Activated CD4-positive, alpha-beta T cell treated with anti-CD3 and anti-CD28 coated beads, Interleukin-2, amount 10 ng/mL, durations not matched to agents 7 days and 5 days (primary cell): ENCODE results near the gene STK10. TPM values are rescaled to one million over a fixed set of nuclear protein-coding genes. Genes with fewer than 3 reads are reported as not detected.

Experiments used
- CTCF ChIA-PET: fragments of 350-600 bp; sonication (Branson Sonifier 250); formaldehyde crosslinking; loops from one replicate; lab custom pipeline; 2021; ENCODE audit warnings: antibody characterized with exemption; lab: Charles Lee
- POLR2A ChIA-PET: fragments of 350-600 bp; sonication (Branson Sonifier 250); formaldehyde crosslinking; loops from one replicate; lab custom pipeline; 2021; ENCODE audit warnings: antibody characterized with exemption; lab: Charles Lee
- DNase-seq: peaks from one replicate; pipeline ENCODE4 v3.0.0-alpha.2; 2020
- H3K27ac Mint-ChIP-seq: one replicate; pipeline ENCODE4 v1.8.0; 2021; ENCODE audit warnings: mild to moderate bottlenecking, moderate library complexity, mixed read lengths
- H3K27me3 Mint-ChIP-seq: one replicate; pipeline ENCODE4 v1.8.0; 2021; ENCODE audit warnings: mixed read lengths
- H3K36me3 Mint-ChIP-seq: one replicate; pipeline ENCODE4 v1.8.0; 2021; ENCODE audit warnings: low read depth, mixed read lengths
- H3K4me1 Mint-ChIP-seq: one replicate; pipeline ENCODE4 v1.8.0; 2021; ENCODE audit warnings: mixed read lengths
- H3K4me3 Mint-ChIP-seq: one replicate; pipeline ENCODE4 v1.8.0; 2021; ENCODE audit warnings: mild to moderate bottlenecking, moderate library complexity, mixed read lengths
- H3K9me3 Mint-ChIP-seq: one replicate; pipeline ENCODE4 v1.8.0; 2021; ENCODE audit warnings: mixed read lengths
- total RNA-seq, 2 experiments: library from RNA; stranded (reverse); gene quantifications; one replicate each; pipeline ENCODE4 v1.2.3, GENCODE V29; 2021

STK10 gene
- total RNA-seq, 2 experiments from 2014 or later, result 299 to 312 TPM

- peak overlapping the region; percentile 96 for H3K27ac Mint-ChIP-seq
- no peak for DNase-seq
- H3K4me3 Mint-ChIP-seq, result peak overlapping the region; percentile 99
- H3K36me3 Mint-ChIP-seq, result peaks cover 54% of the 10 kb centered on the region
- no peaks in the 10 kb centered on the region for H3K27me3 Mint-ChIP-seq
- POLR2A ChIA-PET, result interaction anchor here (0.6 to 6.1 kb wide), 6 partner anchors 8 to 99 kb away, joined by 3 to 44 read pairs (median 6); no protein-coding TSS in a partner anchor
- H3K4me1 Mint-ChIP-seq, result peaks cover 45% of the 10 kb centered on the region
- CTCF ChIA-PET, result interaction anchor here (0.9 to 7.7 kb wide), 14 partner anchors 11 to 226 kb away, joined by 3 to 103 read pairs (median 6); no protein-coding TSS in a partner anchor
- H3K9me3 Mint-ChIP-seq, result no peaks in the 10 kb centered on the region
These were observed 1.8 kb downstream of the STK10 start for GRCh38 chr5:172186114-172186695.

- Mint-ChIP-seq H3K27ac (peak overlapping the region; percentile 96), H3K9me3 (no peaks in the 10 kb centered on the region), H3K36me3 (peaks cover 62% of the 10 kb centered on the region), H3K4me1 (peaks cover 53% of the 10 kb centered on the region), H3K4me3 (peak overlapping the region; percentile 99), H3K27me3 (no peaks in the 10 kb centered on the region)
- DNase-seq, result peak; percentile 27
- CTCF ChIA-PET, result interaction anchor here (0.6 to 7.7 kb wide), 8 partner anchors 10 to 256 kb away, joined by 3 to 103 read pairs (median 5); no protein-coding TSS in a partner anchor
- POLR2A ChIA-PET, result interaction anchor here (1.8 to 6.1 kb wide), 2 partner anchors 11 to 74 kb away, joined by 5 to 44 read pairs; no protein-coding TSS in a partner anchor
These were observed 2.9 kb downstream of the STK10 start for GRCh38 chr5:172185096-172185461.

- CTCF ChIA-PET, result interaction anchor here (0.6 to 7.7 kb wide), 5 partner anchors 9 to 802 kb away, joined by 3 to 103 read pairs (median 4); no protein-coding TSS in a partner anchor
- peak overlapping the region; percentile 99 for H3K4me3 Mint-ChIP-seq
- no peaks in the 10 kb centered on the region for H3K27me3 Mint-ChIP-seq
- peaks cover 60% of the 10 kb centered on the region for H3K4me1 Mint-ChIP-seq
- no peak for DNase-seq
- H3K36me3 Mint-ChIP-seq, result peaks cover 69% of the 10 kb centered on the region
- POLR2A ChIA-PET, result interaction anchor here (6.1 kb wide), 1 partner anchor 9 kb away, joined by 44 read pairs; no protein-coding TSS in a partner anchor
- H3K27ac Mint-ChIP-seq, result peak overlapping the region; percentile 96
- no peaks in the 10 kb centered on the region for H3K9me3 Mint-ChIP-seq
These were observed 4.1 kb downstream of the STK10 start for GRCh38 chr5:172183881-172184280.

GRCh38 chr5:172182291-172182690 lies 5.7 kb downstream of the STK10 start:
- Mint-ChIP-seq H3K4me3 (peak overlapping the region; percentile 16), H3K27me3 (no peaks in the 10 kb centered on the region), H3K27ac (peak overlapping the region; percentile 95), H3K36me3 (peaks cover 84% of the 10 kb centered on the region), H3K9me3 (no peaks in the 10 kb centered on the region), H3K4me1 (peaks cover 73% of the 10 kb centered on the region)
- POLR2A ChIA-PET, result interaction anchor here (0.7 kb wide), 1 partner anchor 9 kb away, joined by 3 read pairs; no protein-coding TSS in a partner anchor
- DNase-seq, result no peak
- CTCF ChIA-PET, result interaction anchor here (0.7 to 1.8 kb wide), 3 partner anchors 41 to 271 kb away, joined by 3 to 5 read pairs (median 3); no protein-coding TSS in a partner anchor

GRCh38 chr5:172180936-172181335 lies 7.1 kb downstream of the STK10 start:
- H3K9me3 Mint-ChIP-seq, result no peaks in the 10 kb centered on the region
- H3K4me1 Mint-ChIP-seq, result peaks cover 86% of the 10 kb centered on the region
- H3K4me3 Mint-ChIP-seq, result peak overlapping the region; percentile 86
- POLR2A ChIA-PET, result no interaction called here
- H3K27ac Mint-ChIP-seq, result peak overlapping the region; percentile 95
- no peaks in the 10 kb centered on the region for H3K27me3 Mint-ChIP-seq
- peak; percentile 62 for DNase-seq
- H3K36me3 Mint-ChIP-seq, result peaks cover 81% of the 10 kb centered on the region
- CTCF ChIA-PET, result interaction anchor here (1.7 kb wide), 1 partner anchor 70 kb away, joined by 3 read pairs; no protein-coding TSS in a partner anchor

- Mint-ChIP-seq H3K4me3 (peak overlapping the region; percentile 86), H3K36me3 (peaks cover 81% of the 10 kb centered on the region), H3K27ac (peak overlapping the region; percentile 95), H3K4me1 (peaks cover 82% of the 10 kb centered on the region), H3K9me3 (no peaks in the 10 kb centered on the region), H3K27me3 (no peaks in the 10 kb centered on the region)
- DNase-seq, result peak; percentile 70
- CTCF ChIA-PET, result interaction anchor here (0.6 to 11.0 kb wide), 10 partner anchors 7 to 168 kb away, joined by 3 to 103 read pairs (median 3); partner anchors contain the start of genes EFCAB9 and STK10
- POLR2A ChIA-PET, result interaction anchor here (0.9 to 1.4 kb wide), 3 partner anchors 7 to 68 kb away, joined by 3 to 7 read pairs (median 4); no protein-coding TSS in a partner anchor
These were observed 8.7 kb downstream of the STK10 start for GRCh38 chr5:172178991-172179989.

GRCh38 chr5:172178301-172178987 lies 9.6 kb downstream of the STK10 start:
- peak; percentile 70 for DNase-seq
- CTCF ChIA-PET, result interaction anchor here (0.6 to 11.0 kb wide), 6 partner anchors 8 to 167 kb away, joined by 3 to 103 read pairs (median 4); partner anchors contain the start of genes EFCAB9 and STK10
- Mint-ChIP-seq H3K36me3 (peaks cover 79% of the 10 kb centered on the region), H3K4me1 (peaks cover 80% of the 10 kb centered on the region), H3K27me3 (no peaks in the 10 kb centered on the region), H3K27ac (peak overlapping the region; percentile 95), H3K4me3 (peak overlapping the region; percentile 86), H3K9me3 (no peaks in the 10 kb centered on the region)
- POLR2A ChIA-PET, result interaction anchor here (1.2 kb wide), 1 partner anchor 8 kb away, joined by 7 read pairs; no protein-coding TSS in a partner anchor

GRCh38 chr5:172177176-172177575 lies 10.8 kb downstream of the STK10 start:
- no peak for DNase-seq
- Mint-ChIP-seq H3K27me3 (no peaks in the 10 kb centered on the region), H3K36me3 (peaks cover 77% of the 10 kb centered on the region), H3K27ac (peak overlapping the region; percentile 95), H3K4me1 (peaks cover 81% of the 10 kb centered on the region), H3K9me3 (no peaks in the 10 kb centered on the region), H3K4me3 (peak overlapping the region; percentile 86)
- POLR2A ChIA-PET, result no interaction called here
- CTCF ChIA-PET, result interaction anchor here (11.0 kb wide), 1 partner anchor 9 kb away, joined by 103 read pairs; the partner anchor contains the start of gene STK10

- Mint-ChIP-seq H3K4me3 (peak overlapping the region; percentile 86), H3K36me3 (peaks cover 83% of the 10 kb centered on the region), H3K4me1 (peaks cover 86% of the 10 kb centered on the region), H3K27me3 (no peaks in the 10 kb centered on the region), H3K9me3 (no peaks in the 10 kb centered on the region), H3K27ac (peak overlapping the region; percentile 95)
- DNase-seq, result peak; percentile 96
- POLR2A ChIA-PET, result interaction anchor here (0.6 to 3.5 kb wide), 4 partner anchors 11 to 216 kb away, joined by 3 to 44 read pairs (median 8); partner anchors contain the start of gene STK10
- CTCF ChIA-PET, result interaction anchor here (0.6 to 11.0 kb wide), 14 partner anchors 11 to 118 kb away, joined by 3 to 103 read pairs (median 4); partner anchors contain the start of genes EFCAB9 and STK10
These were observed 12.7 kb downstream of the STK10 start for GRCh38 chr5:172175263-172175719.

GRCh38 chr5:172173564-172174153 lies 14.4 kb downstream of the STK10 start:
- Mint-ChIP-seq H3K9me3 (no peaks in the 10 kb centered on the region), H3K4me3 (peak overlapping the region; percentile 86), H3K4me1 (peaks cover 86% of the 10 kb centered on the region), H3K27me3 (no peaks in the 10 kb centered on the region), H3K36me3 (peaks cover 89% of the 10 kb centered on the region), H3K27ac (peak overlapping the region; percentile 95)
- ChIA-PET CTCF (interaction anchor here (0.6 to 11.0 kb wide), 14 partner anchors 10 to 131 kb away, joined by 3 to 103 read pairs (median 4); partner anchors contain the start of gene STK10), POLR2A (interaction anchor here (0.6 to 3.5 kb wide), 3 partner anchors 8 to 46 kb away, joined by 3 to 44 read pairs (median 3); partner anchors contain the start of gene STK10)
- peak; percentile 76 for DNase-seq
